Cardiac septum (tissue), 1 donor: ENCODE results near the gene FJX1. TPM values are rescaled to one million over a fixed set of nuclear protein-coding genes. Genes with fewer than 3 reads are reported as not detected.

ENCODE experiments used
- DNase-seq: peaks from one replicate; pipeline ENCODE4 v3.0.0-alpha.2; 2020; ENCODE audit warnings: low spot score
- intact Hi-C: fragments of 100-400 bp; cut with DNase I; formaldehyde crosslinking; loops from one replicate; pipeline ENCODE4 v1.14.0; 2022
- long read RNA-seq: library from polyadenylated mRNA; unstranded; transcript quantifications from one replicate; pipeline ENCODE4 v2.0.0, GENCODE V29; 2021
- total RNA-seq: library from RNA; stranded (reverse); fragmentation: NEBNext Ultra II Directional; extraction: Animal tissue kit (Norgen Biotek cat#: 25700); gene quantifications from one replicate; pipeline ENCODE4 v1.2.1, GENCODE V29; 2021
- donor health status: DM: no; HTN: no; CAD: no.

The FJX1 gene
- 3.6 TPM for total RNA-seq
- long read RNA-seq, transcript FJX1-201 (1 exons, 2,450 nt), result major isoform, 12 of 13 reads
- long read RNA-seq, partial matches to known transcripts, result 0 of 13 reads
- long read RNA-seq, other reads (novel, unspliced or antisense), result 1 of 13 reads

- DNase-seq, result peak; percentile 83
- intact Hi-C loops, result loop anchor here (2.0 to 10.0 kb wide), 6 partner anchors 45 to 639 kb away; partner anchors contain the start of genes LDLRAD3 and TRIM44
Observed at GRCh38 chr11:35617687-35618496, at the start of gene FJX1. TSS of gene FJX1 (plus strand) at chr11:35618460. CDS start at chr11:35618637, 177 bp downstream.

GRCh38 chr11:35571696-35572095 is 46.6 kb upstream of the FJX1 start:
- no peak for DNase-seq
- intact Hi-C loops, result no loop called here

GRCh38 chr11:35579557-35580396 is 38.5 kb upstream of the FJX1 start:
- intact Hi-C loops, result no loop called here
- DNase-seq, result no peak

GRCh38 chr11:35580397-35580781 is 37.9 kb upstream of the FJX1 start:
- intact Hi-C loops, result no loop called here
- DNase-seq, result no peak

GRCh38 chr11:35582033-35582432 is 36.2 kb upstream of the FJX1 start:
- intact Hi-C loops, result no loop called here
- no peak for DNase-seq

- no peak for DNase-seq
- intact Hi-C loops, result no loop called here
Observed at GRCh38 chr11:35583126-35583525, 35.1 kb upstream of the FJX1 start.

- no peak for DNase-seq
- intact Hi-C loops, result no loop called here
Observed at GRCh38 chr11:35583843-35584242, 34.4 kb upstream of the FJX1 start.

GRCh38 chr11:35584321-35584720 is 33.9 kb upstream of the FJX1 start:
- no peak for DNase-seq
- intact Hi-C loops, result no loop called here

GRCh38 chr11:35585416-35585815 is 32.8 kb upstream of the FJX1 start:
- intact Hi-C loops, result no loop called here
- DNase-seq, result no peak

GRCh38 chr11:35586222-35586621 is 32.0 kb upstream of the FJX1 start:
- DNase-seq, result no peak
- intact Hi-C loops, result no loop called here

GRCh38 chr11:35587972-35588371 is 30.3 kb upstream of the FJX1 start:
- intact Hi-C loops, result no loop called here
- no peak for DNase-seq

- intact Hi-C loops, result no loop called here
- no peak for DNase-seq
Observed at GRCh38 chr11:35588627-35589026, 29.6 kb upstream of the FJX1 start.

GRCh38 chr11:35589281-35589680 is 29.0 kb upstream of the FJX1 start:
- intact Hi-C loops, result no loop called here
- DNase-seq, result no peak

GRCh38 chr11:35590412-35590811 is 27.8 kb upstream of the FJX1 start:
- no peak for DNase-seq

GRCh38 chr11:35593143-35593542 is 25.1 kb upstream of the FJX1 start:
- no peak for DNase-seq
- intact Hi-C loops, result no loop called here

More at GRCh38 chr11:35590412-35590811, 27.8 kb upstream of the FJX1 start:
- intact Hi-C loops, result no loop called here

GRCh38 chr11:35594680-35595079 is 23.6 kb upstream of the FJX1 start:
- intact Hi-C loops, result no loop called here
- no peak for DNase-seq

- intact Hi-C loops, result no loop called here
- DNase-seq, result no peak
Observed at GRCh38 chr11:35598254-35599125, 19.8 kb upstream of the FJX1 start.

- intact Hi-C loops, result no loop called here
- DNase-seq, result no peak
Observed at GRCh38 chr11:35600331-35600838, 17.9 kb upstream of the FJX1 start.

- DNase-seq, result no peak
- intact Hi-C loops, result no loop called here
Observed at GRCh38 chr11:35602160-35602793, 16.0 kb upstream of the FJX1 start.
